Mucosa of stomach (tissue), 1 donor: ENCODE data around the gene NKX2-1.
"Not testable (repeated sequence)": the region's sequence is repeated elsewhere in the genome, so short reads cannot be mapped to it uniquely, and the experiment has no call there.

Experiments
- H3K27me3 ChIP-seq: one replicate; pipeline ENCODE4 v1.7.0; 2013; ENCODE audit warnings: mild to moderate bottlenecking, low read length; ENCODE audit not compliant: control insufficient read depth, insufficient read depth
- H3K36me3 ChIP-seq: one replicate; pipeline ENCODE4 v1.7.0; 2013; ENCODE audit warnings: low read length; ENCODE audit not compliant: control insufficient read depth, insufficient read depth
- H3K4me1 ChIP-seq: one replicate; pipeline ENCODE4 v1.7.0; 2013; ENCODE audit warnings: mild to moderate bottlenecking, low read length; ENCODE audit not compliant: control insufficient read depth, insufficient read depth
- H3K4me3 ChIP-seq: one replicate; pipeline ENCODE4 v1.7.0; 2013; ENCODE audit warnings: low read length
- H3K9ac ChIP-seq: one replicate; pipeline ENCODE4 v1.7.0; 2013; ENCODE audit warnings: mild to moderate bottlenecking, low read length, moderate library complexity
- H3K9me3 ChIP-seq: one replicate; pipeline ENCODE4 v1.7.0; 2013; ENCODE audit warnings: mild to moderate bottlenecking, low read length, moderate library complexity; ENCODE audit not compliant: control insufficient read depth
- donor health status: Pancreatic carcinoma.

The NKX2-1 gene

GRCh38 chr14:36519431-36520321 is at the start of gene NKX2-1:
Gene NKX2-1, minus strand, starts transcription at chr14:36520232. Its CDS starts 103 bp downstream, at chr14:36520129.
- no peaks in the 10 kb centered on the region for H3K9me3 ChIP-seq
- no peak within 1 kb of the TSS for H3K4me3 ChIP-seq
- H3K36me3 ChIP-seq, result no peaks in the 10 kb centered on the region
- peaks cover 16% of the 10 kb centered on the region for H3K4me1 ChIP-seq
- peaks cover 96% of the 10 kb centered on the region for H3K27me3 ChIP-seq
- H3K9ac ChIP-seq, result no peak within 1 kb of the TSS

DNA sequence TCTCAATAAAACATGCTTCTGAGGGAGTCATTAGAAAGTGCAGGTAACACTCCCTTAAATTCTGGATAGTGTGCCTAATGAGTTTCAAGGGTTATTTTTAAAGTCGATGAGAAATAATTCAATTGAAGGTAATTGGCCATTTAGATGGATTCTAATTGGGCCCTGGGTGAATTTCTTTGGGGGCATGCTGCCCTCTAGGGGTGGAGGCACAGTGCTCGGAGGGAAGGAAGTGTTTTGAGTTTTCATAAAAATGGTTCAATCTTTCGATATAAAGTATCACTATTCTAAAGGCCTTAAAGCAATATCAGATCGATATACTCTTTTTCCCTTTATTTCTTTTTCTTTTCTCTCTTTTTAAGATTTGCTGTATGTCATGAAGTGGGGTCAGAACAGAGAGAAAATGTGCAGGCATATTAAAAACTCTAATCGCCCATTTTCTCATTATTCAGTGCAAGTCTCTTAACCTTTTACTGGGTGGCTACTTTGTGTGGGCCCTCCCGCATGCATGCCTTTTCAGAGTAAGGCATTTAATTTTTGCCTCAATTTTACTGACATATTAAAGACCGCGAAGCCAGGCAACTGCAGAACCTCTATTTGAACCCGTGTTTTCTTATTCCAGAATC is 36.9 kb upstream of the NKX2-1 start:
- H3K4me1 ChIP-seq, result no peaks in the 10 kb centered on the region
- H3K9me3 ChIP-seq, result no peaks in the 10 kb centered on the region
- H3K36me3 ChIP-seq, result no peaks in the 10 kb centered on the region
- no peak overlapping the region for H3K9ac ChIP-seq
- H3K4me3 ChIP-seq, result no peak overlapping the region
- peaks cover 4% of the 10 kb centered on the region for H3K27me3 ChIP-seq

DNA sequence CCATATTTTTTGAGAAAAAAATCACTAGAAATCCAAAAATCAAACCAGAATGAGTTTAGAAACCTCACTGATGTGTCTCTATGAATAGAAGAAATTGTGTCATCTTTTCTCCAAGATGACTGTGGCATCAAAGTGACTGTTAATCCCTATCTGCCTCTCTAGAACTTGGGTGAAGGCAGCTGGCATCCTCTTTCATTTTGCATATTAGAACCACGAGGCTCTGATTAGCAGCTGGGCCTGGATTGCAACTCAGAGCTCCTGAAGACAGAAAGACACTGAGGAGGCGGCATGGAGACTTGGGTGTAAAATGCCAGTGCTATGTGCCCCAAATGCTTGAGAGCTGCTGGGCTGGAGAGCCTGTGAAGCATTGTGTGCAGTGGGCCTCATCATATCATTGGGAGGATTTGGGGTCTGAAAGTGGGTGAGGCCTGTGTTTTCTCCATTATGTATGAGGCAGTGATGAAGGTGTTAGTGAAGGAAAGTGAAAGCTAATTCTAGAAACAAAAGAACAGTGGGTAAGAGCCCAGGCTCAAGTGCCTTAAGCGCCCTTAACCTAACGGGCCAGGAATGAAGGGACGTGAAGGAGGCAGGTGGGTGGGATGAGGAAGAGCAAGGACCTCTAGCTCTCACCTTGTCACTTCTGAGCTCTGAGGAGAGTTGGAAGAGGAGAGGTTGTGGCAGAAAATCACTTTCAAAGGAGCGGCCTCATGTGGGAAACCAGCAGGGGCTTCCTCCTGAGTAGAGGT is 36.1 kb upstream of the NKX2-1 start:
- no peaks in the 10 kb centered on the region for H3K9me3 ChIP-seq
- H3K27me3 ChIP-seq, result peaks cover 5% of the 10 kb centered on the region
- no peaks in the 10 kb centered on the region for H3K4me1 ChIP-seq
- H3K4me3 ChIP-seq, result no peak overlapping the region
- H3K9ac ChIP-seq, result no peak overlapping the region
- no peaks in the 10 kb centered on the region for H3K36me3 ChIP-seq

- Histone ChIP-seq H3K4me3 (no peak overlapping the region), H3K36me3 (no peaks in the 10 kb centered on the region), H3K27me3 (peaks cover 11% of the 10 kb centered on the region), H3K9ac (no peak overlapping the region), H3K4me1 (no peaks in the 10 kb centered on the region), H3K9me3 (no peaks in the 10 kb centered on the region)
These were observed 33.7 kb upstream of the NKX2-1 start for GRCh38 chr14:36553656-36554260.

- no peaks in the 10 kb centered on the region for H3K36me3 ChIP-seq
- peaks cover 11% of the 10 kb centered on the region for H3K27me3 ChIP-seq
- H3K9me3 ChIP-seq, result no peaks in the 10 kb centered on the region
- H3K9ac ChIP-seq, result no peak overlapping the region
- no peak overlapping the region for H3K4me3 ChIP-seq
- no peaks in the 10 kb centered on the region for H3K4me1 ChIP-seq
These were observed 30.9 kb upstream of the NKX2-1 start for GRCh38 chr14:36550899-36551298.

DNA sequence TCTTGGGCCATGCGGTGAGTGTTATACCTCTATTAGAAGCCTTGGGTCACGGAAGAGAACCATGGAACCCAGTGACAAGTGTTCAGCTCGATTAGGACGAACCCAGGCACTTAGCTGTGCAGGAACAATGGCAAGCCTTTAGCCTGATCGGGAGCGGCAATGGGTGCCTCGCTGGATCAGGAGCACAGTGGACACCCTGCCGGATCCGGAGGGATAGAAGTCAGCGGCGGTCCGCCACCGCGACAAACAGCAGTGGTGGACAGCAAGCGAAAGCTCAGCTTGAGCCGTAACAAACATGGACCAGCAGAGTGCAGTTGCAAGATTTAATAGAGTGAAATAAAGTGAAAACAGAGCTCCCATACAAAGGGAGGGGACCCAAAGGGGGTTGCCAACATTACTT is 24.2 kb upstream of the NKX2-1 start:
- H3K27me3 ChIP-seq, H3K4me3 ChIP-seq, H3K9ac ChIP-seq, H3K4me1 ChIP-seq, H3K9me3 ChIP-seq, H3K36me3 ChIP-seq: not testable (repeated sequence)

DNA sequence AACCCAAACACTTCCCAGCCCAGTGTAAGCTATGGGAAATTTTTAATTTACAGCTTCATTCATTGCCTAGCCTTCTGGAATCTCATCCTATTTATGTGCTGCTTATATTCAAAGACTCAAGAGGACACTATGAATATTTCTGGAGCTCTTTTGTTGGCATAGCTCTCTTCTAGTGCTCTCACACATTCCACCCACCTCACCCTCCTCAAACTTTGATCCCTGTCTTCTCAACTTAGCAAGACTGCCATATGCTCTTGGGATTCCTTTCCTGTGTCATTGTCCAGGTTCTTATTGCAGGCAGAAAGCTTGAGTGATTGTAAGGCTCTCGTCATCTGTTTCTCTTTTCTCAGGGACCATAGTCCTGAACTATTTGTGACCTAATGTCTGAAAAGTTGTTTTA is 18.0 kb upstream of the NKX2-1 start:
- H3K27me3 ChIP-seq, result peaks cover 4% of the 10 kb centered on the region

DNA sequence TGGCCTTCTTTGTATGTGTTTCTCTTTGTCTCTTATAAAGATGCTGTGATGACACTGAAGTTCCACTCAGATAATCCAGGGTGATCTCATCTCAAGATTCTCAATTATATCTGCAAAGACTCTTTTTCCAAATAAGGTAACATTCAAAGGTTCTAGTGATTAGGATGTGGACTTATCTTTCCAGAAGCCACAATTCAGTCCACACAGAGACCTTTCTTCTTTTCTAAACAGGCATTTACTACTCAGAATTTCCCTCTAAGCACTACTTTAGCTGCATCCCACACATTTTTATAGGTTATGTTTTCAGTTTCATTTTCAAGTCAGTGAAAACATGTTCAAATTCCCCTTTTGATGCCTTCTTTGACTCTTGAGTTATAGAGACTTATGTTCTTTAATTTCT is 9.0 kb upstream of the NKX2-1 start:
- Histone ChIP-seq H3K4me1 (peaks cover 5% of the 10 kb centered on the region), H3K9me3 (no peaks in the 10 kb centered on the region), H3K27me3 (peaks cover 50% of the 10 kb centered on the region), H3K9ac (no peak overlapping the region), H3K4me3 (no peak overlapping the region), H3K36me3 (no peaks in the 10 kb centered on the region)

More for the DNA sequence above, 18.0 kb upstream of the NKX2-1 start:
- no peak overlapping the region for H3K4me3 ChIP-seq
- no peak overlapping the region for H3K9ac ChIP-seq
- H3K36me3 ChIP-seq, result no peaks in the 10 kb centered on the region
- H3K9me3 ChIP-seq, result no peaks in the 10 kb centered on the region
- no peaks in the 10 kb centered on the region for H3K4me1 ChIP-seq

DNA sequence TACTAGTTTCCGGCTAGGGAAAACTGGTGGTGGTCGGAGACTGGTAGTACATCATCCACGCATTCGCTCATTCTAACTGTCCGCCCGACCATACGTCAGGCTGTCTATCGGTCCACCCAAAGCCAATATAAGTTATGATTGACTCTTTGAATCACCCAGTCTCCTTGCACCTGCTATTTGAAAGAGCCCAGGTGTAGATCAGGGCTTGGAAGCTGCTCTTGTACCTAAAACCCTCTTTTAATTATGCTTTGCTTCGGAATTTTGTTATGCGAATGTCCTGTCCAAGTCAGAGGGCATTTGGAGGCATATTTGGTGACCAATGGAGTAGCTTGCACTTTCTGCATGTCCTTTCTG is 5.7 kb upstream of the NKX2-1 start:
- no peak overlapping the region for H3K4me3 ChIP-seq
- peaks cover 13% of the 10 kb centered on the region for H3K4me1 ChIP-seq
- no peaks in the 10 kb centered on the region for H3K36me3 ChIP-seq
- H3K9ac ChIP-seq, result no peak overlapping the region
- no peaks in the 10 kb centered on the region for H3K9me3 ChIP-seq
- peaks cover 83% of the 10 kb centered on the region for H3K27me3 ChIP-seq

DNA sequence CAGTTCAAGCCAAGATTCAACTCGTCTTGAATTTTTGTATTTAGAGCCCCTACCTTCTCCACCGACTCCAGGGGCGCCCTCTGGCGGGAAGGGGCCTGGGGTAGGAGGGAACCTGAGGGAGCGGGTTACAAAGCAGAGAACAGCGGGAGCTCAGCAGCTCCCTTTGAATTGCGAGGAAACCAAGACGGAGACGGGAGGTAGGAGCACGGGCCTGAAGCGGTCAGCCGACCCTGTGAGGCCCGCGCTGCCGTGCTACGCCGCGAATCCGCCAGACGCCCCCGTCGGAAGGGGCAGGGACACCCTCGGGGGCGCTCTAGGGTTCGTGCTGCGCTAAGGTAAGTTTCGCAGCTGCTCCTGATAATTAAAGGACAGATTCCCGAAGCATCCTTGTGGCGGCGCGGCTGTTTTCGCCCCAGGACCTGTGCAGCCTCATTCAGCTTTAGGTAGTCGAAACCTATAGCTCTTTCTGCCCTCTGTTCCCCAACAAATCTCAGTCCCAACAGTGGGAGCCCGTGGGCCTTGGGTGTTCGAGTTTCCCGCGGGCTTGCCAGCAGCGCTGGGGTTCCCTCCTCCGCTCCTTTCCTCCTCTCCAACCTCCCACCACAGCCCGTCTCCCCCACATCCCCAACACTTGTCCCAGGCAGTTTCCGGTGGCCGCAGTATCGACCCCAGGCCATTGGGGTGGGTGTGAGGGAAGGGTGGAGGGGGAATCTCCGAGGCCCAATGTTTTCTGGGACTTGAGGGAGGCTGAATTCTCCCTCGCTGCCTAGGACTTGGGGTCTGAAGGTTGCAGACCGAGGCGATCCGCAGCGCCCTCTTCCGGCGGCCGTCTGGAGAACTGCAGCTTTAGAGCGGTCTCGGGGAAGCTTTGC is 5.1 kb upstream of the NKX2-1 start:
- Histone ChIP-seq H3K9ac (no peak overlapping the region), H3K4me3 (no peak overlapping the region), H3K27me3 (peaks cover 88% of the 10 kb centered on the region)

DNA sequence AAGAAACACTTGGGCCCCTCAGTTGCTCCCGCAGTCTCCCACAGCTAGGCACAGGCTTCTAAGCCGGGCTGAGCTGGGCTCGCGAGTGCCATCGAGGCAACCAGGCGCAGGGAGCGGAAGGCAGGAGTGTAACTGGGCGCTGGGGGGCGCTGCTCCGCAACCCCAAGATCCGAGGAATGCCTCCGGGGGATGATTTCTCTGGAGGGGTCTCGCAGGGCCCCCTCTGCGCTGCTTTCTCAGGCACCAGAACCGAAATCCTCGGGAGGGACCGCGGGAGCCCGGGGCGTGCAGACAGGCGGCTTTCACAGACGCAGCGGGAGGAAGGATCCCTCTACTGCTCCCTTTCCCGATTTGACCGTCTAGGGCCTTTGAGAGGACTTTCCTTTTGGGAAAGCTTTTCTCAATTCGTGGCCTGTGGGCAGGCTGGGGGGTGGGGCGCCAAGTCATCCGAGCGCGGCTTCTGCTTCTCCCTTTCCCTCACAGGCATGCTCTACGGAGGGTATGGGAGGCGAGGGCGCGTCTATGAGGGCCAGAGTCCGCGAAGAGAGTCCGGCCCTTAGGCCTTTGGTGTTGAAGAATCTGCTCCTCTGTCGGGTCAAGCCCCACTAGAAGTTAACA is 4.3 kb upstream of the NKX2-1 start:
- Histone ChIP-seq H3K4me3 (no peak overlapping the region), H3K9me3 (no peaks in the 10 kb centered on the region), H3K4me1 (peaks cover 21% of the 10 kb centered on the region), H3K27me3 (peaks cover 96% of the 10 kb centered on the region), H3K36me3 (no peaks in the 10 kb centered on the region), H3K9ac (no peak overlapping the region)

More for the DNA sequence above, 5.1 kb upstream of the NKX2-1 start:
- no peaks in the 10 kb centered on the region for H3K36me3 ChIP-seq
- H3K4me1 ChIP-seq, result peaks cover 16% of the 10 kb centered on the region
- no peaks in the 10 kb centered on the region for H3K9me3 ChIP-seq
